22Rv1 (cell line): ENCODE results near the gene ARHGEF17.

Experiments
- CTCF ChIP-seq: fragments of 450-650 bp; IDR thresholded peaks from 2 replicates; pipeline ENCODE4 v1.5.1; 2017; ENCODE audit warnings: mild to moderate bottlenecking
- ZFX ChIP-seq: fragments of 450-650 bp; IDR thresholded peaks from 2 replicates; pipeline ENCODE4 v1.6.1; 2017; ENCODE audit warnings: antibody characterized with exemption, borderline replicate concordance

DNA sequence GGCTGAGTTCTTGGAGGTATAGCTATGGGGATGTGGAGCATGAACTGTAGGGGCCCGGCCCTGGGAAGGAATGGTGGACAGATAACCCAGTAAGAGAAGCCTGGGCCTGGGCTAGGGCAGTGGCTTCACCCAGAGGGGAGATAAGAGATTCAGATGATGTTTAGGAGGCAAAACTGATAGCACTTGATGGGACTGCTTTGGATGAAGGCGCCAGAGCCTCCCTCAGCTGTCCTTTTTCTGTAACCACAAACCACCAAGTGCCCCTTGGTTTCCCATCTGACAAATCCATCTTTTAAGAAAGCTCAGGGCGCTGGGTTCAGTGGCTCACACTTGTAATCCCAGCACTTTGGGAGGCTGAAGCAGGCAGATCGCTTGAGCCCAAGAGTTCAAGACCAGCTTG, 91.6 kb downstream of the ARHGEF17 start:
- TF ChIP-seq CTCF: no peak
- TF ChIP-seq ZFX: no peak
